ENCODE measurements around the gene DPM2.

Gene DPM2

GRCh38 chr9:127962278-127962677, 24.6 kb upstream of the DPM2 start:
- Histone ChIP-seq H3K27ac (ENCODE audit: low read depth, low read length) (no peak overlapping the region), H3F3A (ENCODE audit: insufficient read depth) (peaks cover 14% of the 10 kb centered on the region), H3K9ac (ENCODE audit: low read length) (no peak overlapping the region), H3K79me2 (ENCODE audit: insufficient read depth, low read length) (peaks cover 100% of the 10 kb centered on the region), H3K27me3 (ENCODE audit: low read length) (no peaks in the 10 kb centered on the region), H2AFZ (ENCODE audit: low read depth, low read length, severe bottlenecking) (no peak overlapping the region), H4K20me1 (ENCODE audit: low read depth, low read length) (peaks cover 23% of the 10 kb centered on the region; the same call in 1 of the 2 replicates), H3K9me3 (ENCODE audit: insufficient read depth, low read length) (no peaks in the 10 kb centered on the region), H3K4me3 (ENCODE audit: insufficient read depth, low read length, poor library complexity, severe bottlenecking) (no peak overlapping the region), H3K9me2 (replicated peaks; ENCODE audit: insufficient read depth, low read length) (no peaks in the 10 kb centered on the region), H3K36me3 (ENCODE audit: low read length) (peaks cover 6% of the 10 kb centered on the region; the same call in 1 of the 2 replicates), H3K4me2 (ENCODE audit: low read depth, low read length, poor library complexity, severe bottlenecking) (no peak overlapping the region)
- TF ChIP-seq EZH2phosphoT487 (conservative IDR thresholded peaks at IDR 0.05; ENCODE audit: low read length): no peak
- no peak for TF ChIP-seq CTCF (IDR thresholded peaks at IDR 0.05; ENCODE audit: insufficient read depth, low read length, poor library complexity, severe bottlenecking)

- H3K36me3 ChIP-seq (ENCODE audit: low read length): peaks cover 6% of the 10 kb centered on the region; the same call in 1 of the 2 replicates
- no peaks in the 10 kb centered on the region for H3K9me3 ChIP-seq (ENCODE audit: insufficient read depth, low read length)
- H4K20me1 ChIP-seq (ENCODE audit: low read depth, low read length): peaks cover 29% of the 10 kb centered on the region; the same call in 1 of the 2 replicates
- H3K9me2 ChIP-seq (replicated peaks; ENCODE audit: insufficient read depth, low read length): no peaks in the 10 kb centered on the region
- TF ChIP-seq CTCF (IDR thresholded peaks at IDR 0.05; ENCODE audit: insufficient read depth, low read length, poor library complexity, severe bottlenecking): no peak
- TF ChIP-seq EZH2phosphoT487 (conservative IDR thresholded peaks at IDR 0.05; ENCODE audit: low read length): no peak
- no peaks in the 10 kb centered on the region for H3K27me3 ChIP-seq (ENCODE audit: low read length)
- H3K4me2 ChIP-seq (ENCODE audit: low read depth, low read length, poor library complexity, severe bottlenecking): no peak overlapping the region
- no peak overlapping the region for H3K9ac ChIP-seq (ENCODE audit: low read length)
- no peak overlapping the region for H2AFZ ChIP-seq (ENCODE audit: low read depth, low read length, severe bottlenecking)
- no peak overlapping the region for H3K4me3 ChIP-seq (ENCODE audit: insufficient read depth, low read length, poor library complexity, severe bottlenecking)
- H3K79me2 ChIP-seq (ENCODE audit: insufficient read depth, low read length): peaks cover 100% of the 10 kb centered on the region
- peaks cover 14% of the 10 kb centered on the region for H3F3A ChIP-seq (ENCODE audit: insufficient read depth)
- H3K27ac ChIP-seq (ENCODE audit: low read depth, low read length): no peak overlapping the region
Measured at GRCh38 chr9:127961613-127962155, 24.0 kb upstream of the DPM2 start.

- Histone ChIP-seq H2AFZ (ENCODE audit: low read depth, low read length, severe bottlenecking) (no peak overlapping the region), H3K9me3 (ENCODE audit: insufficient read depth, low read length) (no peaks in the 10 kb centered on the region), H3F3A (ENCODE audit: insufficient read depth) (peaks cover 14% of the 10 kb centered on the region), H3K36me3 (ENCODE audit: low read length) (peaks cover 6% of the 10 kb centered on the region; the same call in 1 of the 2 replicates), H3K27ac (ENCODE audit: low read depth, low read length) (no peak overlapping the region), H4K20me1 (ENCODE audit: low read depth, low read length) (peaks cover 29% of the 10 kb centered on the region; the same call in 1 of the 2 replicates), H3K9ac (ENCODE audit: low read length) (no peak overlapping the region), H3K27me3 (ENCODE audit: low read length) (no peaks in the 10 kb centered on the region), H3K4me2 (ENCODE audit: low read depth, low read length, poor library complexity, severe bottlenecking) (no peak overlapping the region), H3K4me3 (ENCODE audit: insufficient read depth, low read length, poor library complexity, severe bottlenecking) (no peak overlapping the region), H3K79me2 (ENCODE audit: insufficient read depth, low read length) (peaks cover 100% of the 10 kb centered on the region), H3K9me2 (replicated peaks; ENCODE audit: insufficient read depth, low read length) (no peaks in the 10 kb centered on the region)
- TF ChIP-seq CTCF (IDR thresholded peaks at IDR 0.05; ENCODE audit: insufficient read depth, low read length, poor library complexity, severe bottlenecking): no peak
- TF ChIP-seq EZH2phosphoT487 (conservative IDR thresholded peaks at IDR 0.05; ENCODE audit: low read length): no peak
Measured at GRCh38 chr9:127961155-127961490, 23.5 kb upstream of the DPM2 start.
